Activated T-cell treated with anti-CD3 and anti-CD28 coated beads for 48 hours (primary cell): ENCODE results near the gene NSD1.
"Not testable (repeated sequence)": the region's sequence is repeated elsewhere in the genome, so short reads cannot be mapped to it uniquely, and the experiment has no call there.

Source experiments
- DNase-seq: peaks from one replicate; pipeline ENCODE4 v3.0.0-alpha.2; 2020; ENCODE audit warnings: low read depth

NSD1 gene

DNA sequence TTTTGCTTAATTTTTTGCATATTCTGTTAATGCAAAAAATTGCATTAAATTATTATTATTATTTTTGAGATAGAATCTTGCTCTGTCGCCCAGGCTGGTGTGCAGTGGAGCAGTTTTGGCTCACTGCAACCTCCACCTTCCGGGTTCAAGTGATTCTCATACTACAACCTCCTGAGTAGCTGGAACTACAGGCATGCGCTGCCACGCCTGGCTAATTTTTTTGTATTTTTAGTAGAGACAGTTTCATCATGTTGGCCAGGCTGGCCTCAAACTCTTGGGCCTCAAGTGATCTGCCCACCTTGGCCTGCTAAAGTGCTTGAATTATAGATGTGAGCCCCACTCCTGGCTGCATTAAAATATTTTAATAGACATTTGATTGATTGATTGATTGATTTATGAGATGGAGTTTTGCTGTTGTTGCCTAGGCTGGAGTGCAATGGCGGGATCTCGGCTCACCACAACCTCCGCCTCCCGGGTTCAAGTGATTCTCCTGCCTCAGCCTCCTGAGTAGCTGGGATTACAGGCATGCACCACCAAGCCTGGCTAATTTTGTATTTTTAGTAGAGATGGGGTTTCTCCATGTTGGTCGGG lies 44.4 kb downstream of the NSD1 start:
- DNase-seq = not testable (repeated sequence)

GRCh38 chr5:177178733-177179304 lies 45.2 kb downstream of the NSD1 start:
- DNase-seq = no peak

DNA sequence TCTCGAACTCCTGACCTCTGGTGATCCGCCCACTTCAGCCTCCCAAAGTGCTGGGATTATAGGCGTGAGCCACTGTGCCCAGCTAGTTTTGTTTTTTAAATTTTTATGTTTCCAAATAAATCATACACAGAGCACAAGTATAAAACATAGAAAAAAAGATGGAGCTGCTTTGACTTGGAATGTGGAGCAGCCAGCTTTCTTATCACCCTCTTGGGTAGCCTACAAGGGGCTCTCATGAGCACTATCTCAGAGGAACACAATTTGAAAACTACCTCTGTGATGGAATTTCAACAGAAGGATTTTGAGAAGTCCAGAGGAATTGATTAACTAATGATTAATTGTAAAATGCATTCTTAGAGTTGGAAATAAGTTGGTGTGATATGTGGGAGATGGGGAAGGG lies 45.9 kb downstream of the NSD1 start:
- DNase-seq = no peak

DNA sequence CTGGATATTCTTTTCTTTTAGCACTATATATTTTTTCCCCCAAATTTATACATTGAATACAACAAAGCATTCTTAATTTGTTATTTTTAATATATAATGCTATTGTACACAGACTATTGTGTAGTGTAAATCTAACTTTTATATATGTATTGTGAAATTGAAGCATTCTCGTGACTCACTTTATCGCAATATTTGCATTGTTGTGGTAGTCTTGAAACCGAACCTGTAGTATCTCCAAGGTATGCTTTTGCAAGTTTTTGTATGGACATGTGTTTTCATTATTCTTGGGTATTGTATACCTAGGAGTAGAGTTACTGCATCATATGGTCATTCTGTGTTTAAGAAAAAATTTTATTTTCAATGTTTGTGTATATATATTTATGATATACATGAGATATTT lies 49.6 kb downstream of the NSD1 start:
- no peak for DNase-seq

- DNase-seq = no peak
Measured at GRCh38 chr5:177183766-177184360, 50.3 kb downstream of the NSD1 start.

- no peak for DNase-seq
Measured at GRCh38 chr5:177185993-177186392, 52.4 kb downstream of the NSD1 start.

DNA sequence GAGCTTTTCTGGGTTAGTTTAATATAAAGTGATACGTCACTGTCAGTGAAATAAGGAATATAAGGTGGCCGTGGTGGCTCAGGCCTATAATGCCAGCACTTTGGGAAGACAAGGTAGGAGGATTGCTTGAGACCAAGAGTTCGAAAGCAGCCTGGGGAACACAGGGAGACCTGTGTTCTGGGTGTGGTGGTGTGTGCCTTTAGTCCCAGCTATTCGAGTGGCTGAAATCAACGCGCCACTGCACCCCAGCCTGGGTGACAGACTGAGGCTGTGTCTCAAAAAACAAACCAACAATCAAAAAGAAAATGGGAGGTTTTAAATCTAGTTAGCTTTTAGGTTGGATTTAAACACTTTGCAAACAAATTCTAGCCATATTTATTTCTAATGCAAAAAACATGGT lies 53.1 kb downstream of the NSD1 start:
- DNase-seq = no peak

GRCh38 chr5:177188775-177189174 lies 55.2 kb downstream of the NSD1 start:
- DNase-seq = no peak

DNA sequence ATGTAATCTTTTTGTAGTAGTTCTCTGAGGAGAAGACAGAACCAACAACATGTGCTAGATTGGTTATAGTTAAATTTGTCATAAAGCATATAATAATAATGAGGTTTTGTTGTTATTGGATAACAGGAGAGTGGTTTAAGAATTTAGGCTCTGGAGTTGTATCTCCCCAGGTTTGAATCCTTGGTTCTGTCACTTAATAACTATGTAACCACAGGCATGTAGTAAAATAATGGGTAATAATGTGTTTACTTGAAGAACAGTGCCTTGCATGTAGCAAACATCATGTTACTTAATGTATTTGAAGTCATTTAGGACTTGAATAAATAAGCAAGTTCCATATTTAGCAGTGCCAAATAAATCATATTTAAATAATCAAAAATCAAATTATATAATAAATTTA lies 55.8 kb downstream of the NSD1 start:
- no peak for DNase-seq

GRCh38 chr5:177189965-177190364 lies 56.4 kb downstream of the NSD1 start:
- DNase-seq = no peak

GRCh38 chr5:177194268-177194667 lies 60.7 kb downstream of the NSD1 start:
- DNase-seq = no peak

DNA sequence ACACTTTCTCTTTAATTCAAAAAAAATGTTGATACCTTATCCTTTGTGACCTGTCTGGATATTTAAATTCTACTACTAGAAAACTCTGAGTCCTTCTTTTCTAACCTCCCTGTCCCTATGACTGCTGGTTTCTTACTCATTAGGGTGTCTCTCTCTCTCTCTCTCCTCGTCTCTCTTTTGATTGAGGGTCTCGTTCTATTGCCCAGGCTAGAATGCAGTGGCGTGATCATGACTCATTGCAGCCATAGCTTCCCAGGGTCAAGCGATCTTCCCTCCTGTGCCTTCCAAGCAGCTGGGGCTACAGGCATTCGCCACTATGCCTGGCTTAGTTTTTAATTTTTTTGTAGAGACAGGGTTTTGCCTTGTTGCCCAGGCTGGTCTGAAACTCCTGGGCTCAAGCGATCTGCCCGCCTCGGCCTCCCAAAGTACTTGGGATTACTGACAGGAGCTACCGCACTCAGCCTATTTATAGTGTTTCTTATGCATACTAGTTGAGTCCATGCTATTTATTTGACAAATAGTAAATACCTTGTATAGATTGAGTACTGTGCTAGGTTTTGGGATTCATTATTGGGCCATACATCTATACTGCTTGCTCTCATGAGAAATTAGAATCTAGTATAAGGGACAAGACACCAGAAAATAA lies 61.9 kb downstream of the NSD1 start:
- DNase-seq = no peak

- DNase-seq = no peak
Measured at GRCh38 chr5:177198738-177199137, 65.2 kb downstream of the NSD1 start.

GRCh38 chr5:177204281-177204680 lies 70.7 kb downstream of the NSD1 start:
- no peak for DNase-seq

- no peak for DNase-seq
Measured at GRCh38 chr5:177209610-177210009, 76.0 kb downstream of the NSD1 start.

DNA sequence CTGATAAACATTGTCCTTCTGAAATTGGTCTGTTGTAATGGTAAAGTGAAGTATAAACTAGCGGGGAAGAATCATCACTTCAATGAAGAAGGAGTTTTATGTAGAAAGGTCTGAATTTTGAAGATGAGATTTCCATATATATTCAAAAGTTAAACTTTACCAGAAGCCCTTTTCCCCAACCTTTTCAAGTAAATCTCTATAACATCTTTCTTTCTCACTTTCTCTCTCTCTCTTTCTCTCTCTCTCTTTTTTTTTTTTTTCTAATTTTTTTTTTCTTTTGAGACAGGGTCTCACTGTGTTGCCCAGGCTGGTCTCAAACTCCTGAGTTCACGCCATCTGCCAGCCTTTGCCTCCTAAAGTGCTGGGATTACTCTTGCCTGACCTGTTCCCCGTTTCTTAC lies 78.7 kb downstream of the NSD1 start:
- no peak for DNase-seq

GRCh38 chr5:177220576-177220975 lies 87.0 kb downstream of the NSD1 start:
- DNase-seq = no peak

DNA sequence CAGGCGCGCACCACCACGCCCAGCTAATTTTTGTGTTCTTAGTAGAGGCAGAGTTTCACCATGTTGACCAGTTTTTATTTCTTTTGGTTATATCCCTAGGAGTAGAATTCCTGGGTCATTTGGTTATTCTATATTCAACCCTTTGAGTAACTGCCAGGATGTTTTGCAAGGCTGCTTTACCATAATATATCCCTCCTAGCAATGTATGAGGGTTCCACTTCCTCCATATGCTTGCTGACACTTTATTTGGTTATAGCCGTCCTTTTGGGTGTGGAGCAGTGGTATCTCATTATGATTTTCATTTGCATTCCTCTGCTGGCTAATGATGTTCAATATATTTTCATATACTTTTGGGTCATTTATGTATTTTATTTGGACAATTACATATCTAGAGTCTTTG lies 88.7 kb downstream of the NSD1 start:
- DNase-seq = no peak

- no peak for DNase-seq
Measured at GRCh38 chr5:177225798-177226197, 92.2 kb downstream of the NSD1 start.

DNA sequence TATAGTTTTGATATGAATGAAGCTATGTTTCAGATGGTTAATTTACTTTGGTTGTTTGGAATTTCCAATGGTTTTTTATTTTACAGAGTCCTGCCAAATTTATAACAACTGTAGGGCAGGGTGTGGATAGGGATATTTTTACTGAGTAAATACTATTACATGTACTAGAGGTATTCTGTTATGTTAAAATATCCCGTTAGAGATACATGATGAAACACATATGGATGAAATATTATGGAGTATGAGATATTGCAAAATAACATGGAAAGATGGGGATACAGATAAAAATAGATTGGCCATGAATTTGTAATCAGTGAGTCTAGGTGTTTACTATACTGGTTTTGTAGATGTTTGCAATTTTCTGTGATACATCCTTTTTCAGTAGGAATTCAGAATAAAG lies 93.3 kb downstream of the NSD1 start:
- DNase-seq = no peak

GRCh38 chr5:177228751-177229150 lies 95.2 kb downstream of the NSD1 start:
- DNase-seq = no peak

DNA sequence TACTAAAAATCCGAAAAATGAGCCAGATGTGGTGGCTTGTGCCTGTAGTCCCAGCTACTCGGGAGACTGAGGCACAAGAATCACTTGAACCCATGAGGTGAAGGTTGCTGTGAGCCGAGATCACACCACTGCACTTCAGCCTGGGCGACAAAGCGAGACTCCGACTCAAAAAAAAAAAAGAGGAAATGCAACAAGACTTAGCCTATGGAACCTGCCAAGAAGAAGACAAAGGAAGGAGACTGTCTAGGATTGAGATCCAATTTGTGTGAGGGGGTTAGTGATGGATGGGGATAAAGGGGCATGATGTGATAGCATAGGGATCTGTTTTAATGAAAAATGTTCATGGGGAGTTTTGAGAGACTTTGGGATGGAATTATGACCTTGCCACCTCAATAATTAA lies 97.1 kb downstream of the NSD1 start:
- no peak for DNase-seq

DNA sequence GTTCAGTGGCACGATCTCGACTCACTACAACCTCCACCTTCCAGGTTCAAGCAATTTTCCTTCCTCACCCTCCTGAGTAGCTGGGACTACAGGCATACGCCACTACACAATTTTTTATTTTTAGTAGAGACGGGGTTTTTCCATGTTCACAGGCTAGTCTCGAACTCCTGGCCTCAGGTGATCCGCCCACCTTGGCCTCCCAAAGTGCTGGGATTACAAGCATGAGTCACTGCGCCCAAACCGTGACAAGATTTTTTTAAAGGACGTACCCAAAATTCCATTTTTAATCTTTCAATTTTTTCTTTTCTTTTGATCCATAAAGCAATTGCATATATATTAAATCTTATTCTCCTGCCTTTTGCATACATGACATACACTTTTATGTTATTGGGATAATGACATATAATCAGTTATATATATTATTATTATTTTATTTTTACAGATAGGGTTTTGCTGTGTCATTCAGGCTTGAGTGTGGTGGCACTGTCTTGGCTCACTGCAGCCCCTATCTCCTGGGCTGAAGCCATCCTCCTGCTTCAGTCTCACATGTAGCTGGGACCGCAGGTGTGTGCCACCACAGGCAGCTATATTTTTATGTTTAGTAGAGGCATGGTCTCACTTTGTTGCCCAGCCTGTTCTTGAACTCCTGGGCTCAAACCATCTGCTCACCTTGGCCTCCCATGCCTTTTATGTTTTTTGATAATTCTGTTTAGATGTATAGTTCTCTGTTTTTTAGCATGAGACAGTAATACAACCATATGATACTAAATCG lies 98.1 kb downstream of the NSD1 start:
- DNase-seq = no peak
